ENCODE results near the gene XXYLT1.

The XXYLT1 gene

GRCh38 chr3:195198426-195199346 is 72.3 kb downstream of the XXYLT1 start:
- Histone ChIP-seq H3K27ac (ENCODE audit: low read depth, low read length) (no peak overlapping the region), H3K4me3 (ENCODE audit: low read depth in 1 of 5, low read length in 5 of 5) (no peak overlapping the region), H3K4me1 (ENCODE audit: control insufficient read depth in 5 of 5, insufficient read depth in 5 of 5, low read length in 5 of 5) (peaks cover 0 to 15% (median 9%) of the 10 kb centered on the region in 5 donors), H3K36me3 (ENCODE audit: control insufficient read depth in 5 of 5, insufficient read depth in 5 of 5, low read length in 5 of 5) (peaks cover 0 to 4% (median 0%) of the 10 kb centered on the region in 5 donors), H3K27me3 (ENCODE audit: control insufficient read depth in 5 of 5, insufficient read depth in 4 of 5, low read length in 5 of 5) (no peaks in the 10 kb centered on the region), H3K9me3 (ENCODE audit: control insufficient read depth in 5 of 5, low read length in 5 of 5) (no peaks in the 10 kb centered on the region), H3K9ac (ENCODE audit: low read length in 5 of 5) (no peak overlapping the region)

GRCh38 chr3:195197765-195198425 is 73.1 kb downstream of the XXYLT1 start:
- Histone ChIP-seq H3K27ac (ENCODE audit: low read depth, low read length) (no peak overlapping the region), H3K4me1 (ENCODE audit: control insufficient read depth in 5 of 5, insufficient read depth in 5 of 5, low read length in 5 of 5) (peaks cover 0 to 15% (median 8%) of the 10 kb centered on the region in 5 donors), H3K9me3 (ENCODE audit: control insufficient read depth in 5 of 5, low read length in 5 of 5) (no peaks in the 10 kb centered on the region), H3K9ac (ENCODE audit: low read length in 5 of 5) (no peak overlapping the region), H3K27me3 (ENCODE audit: control insufficient read depth in 5 of 5, insufficient read depth in 4 of 5, low read length in 5 of 5) (no peaks in the 10 kb centered on the region), H3K36me3 (ENCODE audit: control insufficient read depth in 5 of 5, insufficient read depth in 5 of 5, low read length in 5 of 5) (peaks cover 0 to 4% (median 0%) of the 10 kb centered on the region in 5 donors), H3K4me3 (ENCODE audit: low read depth in 1 of 5, low read length in 5 of 5) (no peak overlapping the region)

DNA sequence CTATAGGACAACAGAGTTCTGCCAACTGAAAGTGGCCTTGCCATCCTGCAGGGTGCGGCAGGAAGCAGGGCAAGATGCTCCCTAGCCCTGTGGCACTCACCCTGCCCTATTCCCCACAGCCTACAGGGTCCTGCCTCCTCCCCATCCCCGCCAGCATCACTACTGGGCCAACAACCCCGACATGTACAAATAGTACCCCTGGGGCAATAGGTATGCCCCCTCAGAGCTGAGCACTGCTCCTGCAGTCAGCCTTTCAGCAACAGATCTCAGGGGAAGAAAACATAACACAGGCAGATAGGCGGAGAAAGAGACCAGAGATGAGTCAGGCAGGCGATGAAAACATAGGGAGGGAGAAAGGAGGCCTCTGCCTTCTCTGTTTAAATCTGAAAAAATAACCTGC is 74.7 kb downstream of the XXYLT1 start:
- Histone ChIP-seq H3K36me3 (ENCODE audit: control insufficient read depth in 5 of 5, insufficient read depth in 5 of 5, low read length in 5 of 5) (peaks cover 0 to 4% (median 0%) of the 10 kb centered on the region in 5 donors), H3K27ac (ENCODE audit: low read depth, low read length) (no peak overlapping the region), H3K4me3 (ENCODE audit: low read depth in 1 of 5, low read length in 5 of 5) (no peak overlapping the region), H3K9me3 (ENCODE audit: control insufficient read depth in 5 of 5, low read length in 5 of 5) (peaks cover 0 to 7% (median 5%) of the 10 kb centered on the region in 5 donors), H3K4me1 (ENCODE audit: control insufficient read depth in 5 of 5, insufficient read depth in 5 of 5, low read length in 5 of 5) (peaks cover 0 to 15% (median 8%) of the 10 kb centered on the region in 5 donors), H3K27me3 (ENCODE audit: control insufficient read depth in 5 of 5, insufficient read depth in 4 of 5, low read length in 5 of 5) (no peaks in the 10 kb centered on the region), H3K9ac (ENCODE audit: low read length in 5 of 5) (no peak overlapping the region)

GRCh38 chr3:195195321-195196209 is 75.4 kb downstream of the XXYLT1 start:
- no peak overlapping the region for H3K4me3 ChIP-seq (ENCODE audit: low read depth in 1 of 5, low read length in 5 of 5)
- H3K27me3 ChIP-seq (ENCODE audit: control insufficient read depth in 5 of 5, insufficient read depth in 4 of 5, low read length in 5 of 5): no peaks in the 10 kb centered on the region
- peaks cover 0 to 4% (median 0%) of the 10 kb centered on the region in 5 donors for H3K36me3 ChIP-seq (ENCODE audit: control insufficient read depth in 5 of 5, insufficient read depth in 5 of 5, low read length in 5 of 5)
- H3K27ac ChIP-seq (ENCODE audit: low read depth, low read length): no peak overlapping the region
- peaks cover 0 to 15% (median 8%) of the 10 kb centered on the region in 5 donors for H3K4me1 ChIP-seq (ENCODE audit: control insufficient read depth in 5 of 5, insufficient read depth in 5 of 5, low read length in 5 of 5)
- peaks cover 0 to 7% (median 7%) of the 10 kb centered on the region in 5 donors for H3K9me3 ChIP-seq (ENCODE audit: control insufficient read depth in 5 of 5, low read length in 5 of 5)
- no peak overlapping the region for H3K9ac ChIP-seq (ENCODE audit: low read length in 5 of 5)

DNA sequence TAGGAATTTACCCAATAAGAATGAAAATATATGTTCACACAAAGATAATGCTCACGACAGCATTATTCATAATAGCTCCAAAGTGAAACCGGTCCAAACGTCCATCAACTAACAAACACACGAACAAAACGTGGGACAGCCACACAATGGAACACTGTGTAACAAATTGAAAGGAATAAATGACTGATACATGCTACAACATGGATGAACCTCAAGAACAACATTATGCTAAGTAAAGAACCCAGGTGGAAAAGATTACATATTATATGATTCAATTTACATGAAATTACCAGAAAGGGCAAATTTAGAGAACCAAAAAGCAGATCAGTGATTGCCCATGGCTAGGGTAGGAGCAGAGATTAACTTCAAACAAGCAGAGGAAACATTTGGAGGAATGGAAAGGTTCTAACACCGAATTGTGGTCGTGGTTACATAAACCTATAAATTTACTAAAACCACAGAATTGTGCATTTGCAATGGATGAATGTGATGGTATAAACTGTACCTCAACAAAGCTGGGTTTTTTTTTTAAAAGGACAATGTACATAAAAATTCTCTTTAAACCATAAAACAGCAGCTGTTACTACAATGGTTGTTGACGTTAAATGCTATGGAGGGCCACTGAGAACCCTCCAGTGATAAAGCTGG is 76.3 kb downstream of the XXYLT1 start:
- peaks cover 0 to 7% (median 7%) of the 10 kb centered on the region in 5 donors for H3K9me3 ChIP-seq (ENCODE audit: control insufficient read depth in 5 of 5, low read length in 5 of 5)
- H3K9ac ChIP-seq (ENCODE audit: low read length in 5 of 5): no peak overlapping the region
- no peak overlapping the region for H3K4me3 ChIP-seq (ENCODE audit: low read depth in 1 of 5, low read length in 5 of 5)
- H3K27me3 ChIP-seq (ENCODE audit: control insufficient read depth in 5 of 5, insufficient read depth in 4 of 5, low read length in 5 of 5): no peaks in the 10 kb centered on the region
- no peak overlapping the region for H3K27ac ChIP-seq (ENCODE audit: low read depth, low read length)
- H3K4me1 ChIP-seq (ENCODE audit: control insufficient read depth in 5 of 5, insufficient read depth in 5 of 5, low read length in 5 of 5): peaks cover 0 to 15% (median 8%) of the 10 kb centered on the region in 5 donors
- H3K36me3 ChIP-seq (ENCODE audit: control insufficient read depth in 5 of 5, insufficient read depth in 5 of 5, low read length in 5 of 5): peaks cover 0 to 2% (median 0%) of the 10 kb centered on the region in 5 donors

- H3K36me3 ChIP-seq (ENCODE audit: control insufficient read depth in 5 of 5, insufficient read depth in 5 of 5, low read length in 5 of 5): no peaks in the 10 kb centered on the region
- H3K27ac ChIP-seq (ENCODE audit: low read depth, low read length): no peak overlapping the region
- H3K4me3 ChIP-seq (ENCODE audit: low read depth in 1 of 5, low read length in 5 of 5): no peak overlapping the region
- peaks cover 0 to 7% (median 7%) of the 10 kb centered on the region in 5 donors for H3K9me3 ChIP-seq (ENCODE audit: control insufficient read depth in 5 of 5, low read length in 5 of 5)
- H3K4me1 ChIP-seq (ENCODE audit: control insufficient read depth in 5 of 5, insufficient read depth in 5 of 5, low read length in 5 of 5): peaks cover 0 to 27% (median 14%) of the 10 kb centered on the region in 5 donors
- no peak overlapping the region for H3K9ac ChIP-seq (ENCODE audit: low read length in 5 of 5)
- H3K27me3 ChIP-seq (ENCODE audit: control insufficient read depth in 5 of 5, insufficient read depth in 4 of 5, low read length in 5 of 5): no peaks in the 10 kb centered on the region
These were observed 79.4 kb downstream of the XXYLT1 start for GRCh38 chr3:195191580-195191979.

- H3K4me1 ChIP-seq (ENCODE audit: control insufficient read depth in 5 of 5, insufficient read depth in 5 of 5, low read length in 5 of 5): peaks cover 2 to 23% (median 11%) of the 10 kb centered on the region in 5 donors
- no peaks in the 10 kb centered on the region for H3K36me3 ChIP-seq (ENCODE audit: control insufficient read depth in 5 of 5, insufficient read depth in 5 of 5, low read length in 5 of 5)
- H3K9ac ChIP-seq (ENCODE audit: low read length in 5 of 5): no peak overlapping the region
- no peak overlapping the region for H3K4me3 ChIP-seq (ENCODE audit: low read depth in 1 of 5, low read length in 5 of 5)
- H3K27me3 ChIP-seq (ENCODE audit: control insufficient read depth in 5 of 5, insufficient read depth in 4 of 5, low read length in 5 of 5): no peaks in the 10 kb centered on the region
- no peak overlapping the region for H3K27ac ChIP-seq (ENCODE audit: low read depth, low read length)
- H3K9me3 ChIP-seq (ENCODE audit: control insufficient read depth in 5 of 5, low read length in 5 of 5): peaks cover 0 to 7% (median 7%) of the 10 kb centered on the region in 5 donors
These were observed 81.1 kb downstream of the XXYLT1 start for GRCh38 chr3:195189821-195190220.

DNA sequence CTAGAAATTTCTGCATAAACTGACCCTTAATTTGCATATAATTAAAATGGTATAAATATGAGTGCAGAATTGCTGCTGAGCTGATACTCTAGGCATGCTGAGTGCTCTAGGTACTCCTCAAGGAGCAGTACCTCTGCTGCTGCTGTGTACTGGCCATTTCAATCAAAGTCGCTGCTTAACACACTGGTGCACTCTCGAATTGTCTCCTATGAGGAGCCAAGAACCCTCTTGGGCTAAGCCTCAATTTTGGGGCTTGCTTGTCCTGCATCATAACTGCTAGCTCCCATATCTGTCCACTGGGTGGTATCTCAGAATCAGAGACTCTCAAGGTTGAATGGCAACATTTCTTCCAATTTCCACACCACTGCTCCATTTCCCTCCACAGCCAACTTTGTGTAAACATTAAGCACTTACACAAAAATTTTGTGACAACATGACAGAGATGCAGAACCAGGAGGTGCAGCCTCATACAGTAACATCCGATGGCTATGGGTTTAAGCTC is 82.5 kb downstream of the XXYLT1 start:
- Histone ChIP-seq H3K27me3 (ENCODE audit: control insufficient read depth in 5 of 5, insufficient read depth in 4 of 5, low read length in 5 of 5) (no peaks in the 10 kb centered on the region), H3K4me3 (ENCODE audit: low read depth in 1 of 5, low read length in 5 of 5) (no peak overlapping the region), H3K4me1 (ENCODE audit: control insufficient read depth in 5 of 5, insufficient read depth in 5 of 5, low read length in 5 of 5) (peaks cover 2 to 34% (median 17%) of the 10 kb centered on the region in 5 donors), H3K9me3 (ENCODE audit: control insufficient read depth in 5 of 5, low read length in 5 of 5) (peaks cover 0 to 7% (median 7%) of the 10 kb centered on the region in 5 donors), H3K27ac (ENCODE audit: low read depth, low read length) (no peak overlapping the region), H3K9ac (ENCODE audit: low read length in 5 of 5) (no peak overlapping the region), H3K36me3 (ENCODE audit: control insufficient read depth in 5 of 5, insufficient read depth in 5 of 5, low read length in 5 of 5) (no peaks in the 10 kb centered on the region)
